DOHH2 (cell line): ENCODE data around the gene GPC4.

Source experiments
- EZH2phosphoT487 ChIP-seq: fragments of 200-600 bp; sonication (generic); IDR thresholded peaks from 2 replicates; pipeline ENCODE4 v1.6.1; 2017; ENCODE audit warnings: borderline replicate concordance, mild to moderate bottlenecking, antibody characterized with exemption, low read length, moderate library complexity, mixed read lengths
- TF ChIP-seq, protein P1 (sequence below): fragments of 200-600 bp; sonication (generic); IDR thresholded peaks from one replicate; pipeline ENCODE4 v1.5.1; 2014; ENCODE audit warnings: antibody characterized with exemption, mild to moderate bottlenecking, low read depth, low read length; ENCODE audit not compliant: poor library complexity, severe bottlenecking

DNA sequence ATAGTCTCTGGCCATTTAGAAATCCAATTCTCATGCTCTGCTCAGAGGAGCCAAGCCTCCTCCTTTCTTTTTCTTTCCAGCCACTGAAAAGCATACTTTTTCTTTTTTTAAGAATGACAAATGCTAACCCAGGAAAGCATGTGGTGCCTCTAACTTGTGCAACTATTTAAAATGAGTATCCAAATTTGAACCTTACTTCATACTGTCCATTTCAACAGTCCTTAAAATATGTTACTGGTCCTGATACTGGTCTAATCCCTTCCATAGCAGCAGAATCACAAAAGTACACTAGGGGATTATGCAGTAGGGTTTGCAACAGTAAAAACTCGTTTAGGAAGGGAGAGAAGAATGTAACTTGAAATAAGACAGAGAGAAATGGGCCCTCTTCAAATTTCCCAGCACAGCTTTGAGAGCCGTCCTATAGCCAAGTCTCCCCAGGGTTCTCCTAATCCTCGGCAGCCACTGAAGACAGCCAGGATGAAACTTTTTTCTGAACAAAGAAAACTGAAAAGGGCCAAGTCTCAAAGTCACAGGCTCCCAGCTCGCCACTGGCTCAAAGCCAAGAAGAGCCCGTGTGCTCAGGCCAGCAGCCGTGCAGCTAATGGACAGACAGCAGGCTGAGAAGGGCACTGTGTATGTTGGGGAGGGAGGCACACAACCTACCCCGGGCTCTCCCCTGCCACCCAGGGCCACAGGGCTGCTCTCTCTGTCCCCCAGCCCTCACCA, 39.5 kb downstream of the GPC4 start:
- TF ChIP-seq, protein P1, sequence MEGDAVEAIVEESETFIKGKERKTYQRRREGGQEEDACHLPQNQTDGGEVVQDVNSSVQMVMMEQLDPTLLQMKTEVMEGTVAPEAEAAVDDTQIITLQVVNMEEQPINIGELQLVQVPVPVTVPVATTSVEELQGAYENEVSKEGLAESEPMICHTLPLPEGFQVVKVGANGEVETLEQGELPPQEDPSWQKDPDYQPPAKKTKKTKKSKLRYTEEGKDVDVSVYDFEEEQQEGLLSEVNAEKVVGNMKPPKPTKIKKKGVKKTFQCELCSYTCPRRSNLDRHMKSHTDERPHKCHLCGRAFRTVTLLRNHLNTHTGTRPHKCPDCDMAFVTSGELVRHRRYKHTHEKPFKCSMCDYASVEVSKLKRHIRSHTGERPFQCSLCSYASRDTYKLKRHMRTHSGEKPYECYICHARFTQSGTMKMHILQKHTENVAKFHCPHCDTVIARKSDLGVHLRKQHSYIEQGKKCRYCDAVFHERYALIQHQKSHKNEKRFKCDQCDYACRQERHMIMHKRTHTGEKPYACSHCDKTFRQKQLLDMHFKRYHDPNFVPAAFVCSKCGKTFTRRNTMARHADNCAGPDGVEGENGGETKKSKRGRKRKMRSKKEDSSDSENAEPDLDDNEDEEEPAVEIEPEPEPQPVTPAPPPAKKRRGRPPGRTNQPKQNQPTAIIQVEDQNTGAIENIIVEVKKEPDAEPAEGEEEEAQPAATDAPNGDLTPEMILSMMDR: no peak
- no peak for TF ChIP-seq EZH2phosphoT487
